22Rv1 (cell line): Measurements from ENCODE around the gene FHIT.

Experiments
- ZFX ChIP-seq: fragments of 450-650 bp; IDR thresholded peaks from 2 replicates; pipeline ENCODE4 v1.6.1; 2017; ENCODE audit warnings: antibody characterized with exemption, borderline replicate concordance
- TF ChIP-seq, protein P1 (sequence below): fragments of 450-650 bp; IDR thresholded peaks from 2 replicates; pipeline ENCODE4 v1.5.1; 2017; ENCODE audit warnings: mild to moderate bottlenecking

DNA sequence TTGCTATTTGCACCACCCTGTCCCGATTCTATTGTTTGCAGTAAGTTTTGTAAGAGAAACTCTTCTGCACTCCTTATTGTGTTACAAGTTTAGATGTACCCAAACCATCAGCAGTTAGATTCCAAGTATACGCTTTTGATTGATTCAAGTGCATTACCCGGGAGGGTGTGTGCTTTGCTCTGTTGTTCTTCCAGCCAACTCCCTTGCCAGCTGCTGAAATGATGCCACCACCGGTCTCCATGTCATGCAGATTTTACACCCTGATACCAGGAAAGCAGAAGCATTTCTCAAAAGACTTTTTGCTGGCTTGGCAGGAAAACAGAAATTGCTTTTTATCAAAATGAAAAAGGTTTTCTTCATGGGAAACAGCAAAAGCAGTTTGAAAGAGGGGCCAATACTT lies 1194.8 kb downstream of the FHIT start:
- TF ChIP-seq, protein P1, sequence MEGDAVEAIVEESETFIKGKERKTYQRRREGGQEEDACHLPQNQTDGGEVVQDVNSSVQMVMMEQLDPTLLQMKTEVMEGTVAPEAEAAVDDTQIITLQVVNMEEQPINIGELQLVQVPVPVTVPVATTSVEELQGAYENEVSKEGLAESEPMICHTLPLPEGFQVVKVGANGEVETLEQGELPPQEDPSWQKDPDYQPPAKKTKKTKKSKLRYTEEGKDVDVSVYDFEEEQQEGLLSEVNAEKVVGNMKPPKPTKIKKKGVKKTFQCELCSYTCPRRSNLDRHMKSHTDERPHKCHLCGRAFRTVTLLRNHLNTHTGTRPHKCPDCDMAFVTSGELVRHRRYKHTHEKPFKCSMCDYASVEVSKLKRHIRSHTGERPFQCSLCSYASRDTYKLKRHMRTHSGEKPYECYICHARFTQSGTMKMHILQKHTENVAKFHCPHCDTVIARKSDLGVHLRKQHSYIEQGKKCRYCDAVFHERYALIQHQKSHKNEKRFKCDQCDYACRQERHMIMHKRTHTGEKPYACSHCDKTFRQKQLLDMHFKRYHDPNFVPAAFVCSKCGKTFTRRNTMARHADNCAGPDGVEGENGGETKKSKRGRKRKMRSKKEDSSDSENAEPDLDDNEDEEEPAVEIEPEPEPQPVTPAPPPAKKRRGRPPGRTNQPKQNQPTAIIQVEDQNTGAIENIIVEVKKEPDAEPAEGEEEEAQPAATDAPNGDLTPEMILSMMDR, result no peak
- TF ChIP-seq ZFX, result no peak
